ENCODE data around the gene SLC6A17. TPM values are rescaled to one million over a fixed set of nuclear protein-coding genes. Genes with fewer than 3 reads are reported as not detected.

The SLC6A17 gene
- total RNA-seq, 1 donor from 2014 or later, result 46.1 TPM

DNA sequence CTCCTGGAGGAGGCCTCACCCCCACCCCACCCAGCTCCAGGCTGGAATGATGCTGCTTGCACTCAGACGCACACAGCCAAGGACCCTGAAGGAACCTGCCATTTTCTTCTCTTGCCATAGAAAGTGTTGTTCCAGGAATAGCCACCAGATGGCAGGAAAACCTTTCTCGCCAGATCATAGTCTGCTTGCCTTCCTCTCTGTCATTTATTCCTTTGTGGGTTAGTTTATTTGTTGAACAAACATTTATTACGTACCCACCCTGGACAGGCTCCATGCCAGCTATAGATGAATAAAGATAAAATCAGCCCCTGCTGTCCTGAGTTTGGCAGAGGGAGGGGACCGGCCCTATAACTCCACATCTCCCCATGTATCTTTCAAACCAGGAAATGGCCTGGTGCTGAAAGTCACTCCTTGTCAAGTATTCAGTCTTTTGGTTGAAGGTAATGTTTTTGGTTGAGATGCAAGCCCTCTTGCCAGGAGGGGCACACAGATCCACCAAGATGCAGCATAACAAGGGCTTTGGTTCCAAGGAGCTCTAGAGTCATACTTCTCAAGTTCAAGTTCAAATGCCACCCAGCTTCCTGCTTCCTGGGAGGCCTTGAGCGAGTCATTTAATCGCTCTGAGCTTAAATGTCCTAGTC, 52.8 kb downstream of the SLC6A17 start:
- H3K36me3 Mint-ChIP-seq (ENCODE audit: low read depth, unreplicated experiment), result peaks cover 4% of the 10 kb centered on the region
- TF ChIP-seq, protein P1, sequence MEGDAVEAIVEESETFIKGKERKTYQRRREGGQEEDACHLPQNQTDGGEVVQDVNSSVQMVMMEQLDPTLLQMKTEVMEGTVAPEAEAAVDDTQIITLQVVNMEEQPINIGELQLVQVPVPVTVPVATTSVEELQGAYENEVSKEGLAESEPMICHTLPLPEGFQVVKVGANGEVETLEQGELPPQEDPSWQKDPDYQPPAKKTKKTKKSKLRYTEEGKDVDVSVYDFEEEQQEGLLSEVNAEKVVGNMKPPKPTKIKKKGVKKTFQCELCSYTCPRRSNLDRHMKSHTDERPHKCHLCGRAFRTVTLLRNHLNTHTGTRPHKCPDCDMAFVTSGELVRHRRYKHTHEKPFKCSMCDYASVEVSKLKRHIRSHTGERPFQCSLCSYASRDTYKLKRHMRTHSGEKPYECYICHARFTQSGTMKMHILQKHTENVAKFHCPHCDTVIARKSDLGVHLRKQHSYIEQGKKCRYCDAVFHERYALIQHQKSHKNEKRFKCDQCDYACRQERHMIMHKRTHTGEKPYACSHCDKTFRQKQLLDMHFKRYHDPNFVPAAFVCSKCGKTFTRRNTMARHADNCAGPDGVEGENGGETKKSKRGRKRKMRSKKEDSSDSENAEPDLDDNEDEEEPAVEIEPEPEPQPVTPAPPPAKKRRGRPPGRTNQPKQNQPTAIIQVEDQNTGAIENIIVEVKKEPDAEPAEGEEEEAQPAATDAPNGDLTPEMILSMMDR (IDR thresholded peaks at IDR 0.05; ENCODE audit: unreplicated experiment), result peak; percentile 98
- H3K27me3 Mint-ChIP-seq (ENCODE audit: unreplicated experiment), result peaks cover 21% of the 10 kb centered on the region
- DNase-seq (ENCODE audit: low spot score), result peak; percentile 78
- peaks cover 13% of the 10 kb centered on the region for H3K4me1 Mint-ChIP-seq (ENCODE audit: unreplicated experiment)
- no peak overlapping the region for H3K27ac Mint-ChIP-seq (ENCODE audit: unreplicated experiment)
- no peak overlapping the region for H3K4me3 Mint-ChIP-seq (ENCODE audit: unreplicated experiment)
- no peaks in the 10 kb centered on the region for H3K9me3 Mint-ChIP-seq (ENCODE audit: unreplicated experiment)

DNA sequence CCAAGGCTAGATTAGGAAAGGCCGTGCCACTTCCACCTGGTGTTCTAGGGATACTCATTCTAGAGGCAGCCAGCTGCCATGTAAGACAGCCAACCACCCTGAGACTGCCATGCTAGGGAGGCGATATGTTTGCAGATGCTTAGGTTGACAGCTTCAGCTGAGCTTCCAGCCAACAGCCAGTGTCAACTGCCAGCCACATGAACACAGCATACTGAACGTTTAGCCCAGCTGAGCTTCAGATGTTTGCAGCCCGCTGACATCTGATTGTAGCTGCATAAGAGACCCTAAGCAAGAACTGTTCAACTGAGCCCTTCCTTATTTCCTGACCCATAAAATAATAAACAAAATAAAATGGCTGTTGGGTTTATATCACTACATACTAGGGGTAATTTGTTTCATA, 54.9 kb downstream of the SLC6A17 start:
- H3K4me3 Mint-ChIP-seq (ENCODE audit: unreplicated experiment), result no peak overlapping the region
- H3K36me3 Mint-ChIP-seq (ENCODE audit: low read depth, unreplicated experiment), result peaks cover 7% of the 10 kb centered on the region
- DNase-seq (ENCODE audit: low spot score), result no peak
- no peak overlapping the region for H3K27ac Mint-ChIP-seq (ENCODE audit: unreplicated experiment)
- H3K27me3 Mint-ChIP-seq (ENCODE audit: unreplicated experiment), result peaks cover 23% of the 10 kb centered on the region
- TF ChIP-seq, protein P1 (IDR thresholded peaks at IDR 0.05; ENCODE audit: unreplicated experiment), result no peak
- peaks cover 26% of the 10 kb centered on the region for H3K4me1 Mint-ChIP-seq (ENCODE audit: unreplicated experiment)
- no peaks in the 10 kb centered on the region for H3K9me3 Mint-ChIP-seq (ENCODE audit: unreplicated experiment)

DNA sequence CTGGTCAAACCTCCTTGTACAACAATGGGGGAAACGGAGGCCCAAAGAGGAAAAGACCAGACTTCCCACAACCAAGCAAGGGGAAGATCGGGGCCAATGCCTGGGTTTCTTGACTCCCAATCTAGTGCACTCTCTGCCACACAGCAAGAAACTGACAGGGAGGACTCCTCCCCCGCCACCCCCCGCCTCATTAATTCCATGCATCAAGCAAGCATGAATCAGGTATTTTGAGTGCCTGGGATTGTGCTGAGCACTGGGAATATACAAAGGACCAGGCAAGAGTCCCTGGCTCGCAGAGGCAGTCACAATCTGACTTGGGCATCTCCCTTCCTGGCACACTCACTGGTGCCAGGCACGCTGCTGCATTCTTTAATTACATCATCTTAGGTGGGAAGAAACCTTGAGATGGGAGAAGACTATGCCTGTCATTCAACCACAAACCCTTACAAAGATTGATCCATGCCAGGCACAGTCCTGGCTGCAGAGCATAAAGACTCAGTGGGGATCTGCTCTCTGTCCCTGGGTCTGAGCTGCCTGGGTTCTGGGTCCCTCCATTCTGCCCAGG, 55.4 kb downstream of the SLC6A17 start:
- DNase-seq (ENCODE audit: low spot score), result no peak
- TF ChIP-seq, protein P1 (IDR thresholded peaks at IDR 0.05; ENCODE audit: unreplicated experiment), result no peak
- Mint-ChIP-seq H3K4me1 (ENCODE audit: unreplicated experiment) (peaks cover 26% of the 10 kb centered on the region), H3K4me3 (ENCODE audit: unreplicated experiment) (no peak overlapping the region), H3K27me3 (ENCODE audit: unreplicated experiment) (peaks cover 23% of the 10 kb centered on the region), H3K9me3 (ENCODE audit: unreplicated experiment) (no peaks in the 10 kb centered on the region), H3K36me3 (ENCODE audit: low read depth, unreplicated experiment) (peaks cover 7% of the 10 kb centered on the region), H3K27ac (ENCODE audit: unreplicated experiment) (no peak overlapping the region)

DNA sequence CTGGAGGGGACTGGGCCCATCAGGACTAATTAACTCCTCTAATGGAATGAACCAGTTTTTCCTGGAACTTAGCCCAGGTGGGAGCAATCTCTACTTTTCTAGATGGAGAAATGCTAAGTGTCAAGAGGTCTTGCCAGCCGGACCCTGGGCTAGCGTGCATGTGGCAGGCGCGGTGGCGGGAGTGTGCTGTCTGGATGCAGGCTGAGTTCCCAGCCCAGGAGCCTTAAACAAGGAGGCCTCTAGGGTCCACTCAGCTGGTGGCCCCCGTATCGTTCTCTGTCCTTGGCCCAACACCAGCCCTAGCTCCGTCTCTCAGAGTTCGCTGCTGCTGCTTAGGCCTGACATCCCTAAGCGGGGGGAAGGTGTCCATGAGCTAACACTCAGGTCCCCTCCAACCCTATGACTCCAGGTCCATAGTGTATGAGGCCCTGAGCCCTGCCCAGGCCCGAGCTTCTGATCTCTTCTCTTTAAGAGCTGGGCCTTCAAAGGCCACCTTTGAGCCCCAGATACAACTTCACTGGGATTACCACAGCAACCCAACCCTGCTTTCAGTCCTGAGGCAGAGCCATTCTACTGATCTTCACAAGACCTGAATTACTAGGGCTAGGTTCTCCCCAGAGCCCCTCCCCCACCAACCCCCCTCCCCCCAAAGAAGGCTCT, 56.1 kb downstream of the SLC6A17 start:
- peaks cover 26% of the 10 kb centered on the region for H3K4me1 Mint-ChIP-seq (ENCODE audit: unreplicated experiment)
- H3K36me3 Mint-ChIP-seq (ENCODE audit: low read depth, unreplicated experiment), result peaks cover 7% of the 10 kb centered on the region
- TF ChIP-seq, protein P1 (IDR thresholded peaks at IDR 0.05; ENCODE audit: unreplicated experiment), result no peak
- H3K9me3 Mint-ChIP-seq (ENCODE audit: unreplicated experiment), result no peaks in the 10 kb centered on the region
- peaks cover 23% of the 10 kb centered on the region for H3K27me3 Mint-ChIP-seq (ENCODE audit: unreplicated experiment)
- DNase-seq (ENCODE audit: low spot score), result no peak
- H3K4me3 Mint-ChIP-seq (ENCODE audit: unreplicated experiment), result no peak overlapping the region
- H3K27ac Mint-ChIP-seq (ENCODE audit: unreplicated experiment), result no peak overlapping the region

DNA sequence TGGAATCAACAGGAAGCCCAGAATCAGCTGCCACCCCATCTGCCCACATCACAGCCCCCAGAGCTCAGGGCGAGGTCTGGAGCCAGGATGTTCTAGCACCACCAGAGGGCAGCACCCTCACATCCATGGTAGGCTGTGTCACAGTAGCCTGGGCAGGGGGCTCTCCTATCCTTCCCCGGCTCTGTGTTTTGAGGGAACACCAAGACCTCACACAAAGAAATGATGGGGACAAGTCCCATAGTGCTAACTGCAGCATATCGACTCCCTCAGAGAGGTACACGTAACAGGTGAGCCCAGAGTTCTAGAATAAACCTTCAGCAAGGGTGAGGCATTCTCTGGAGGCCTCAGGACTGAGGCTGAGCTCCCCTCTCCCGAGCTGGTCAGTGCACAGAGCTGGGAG, 57.5 kb downstream of the SLC6A17 start:
- DNase-seq (ENCODE audit: low spot score), result peak; percentile 82
- Mint-ChIP-seq H3K4me3 (ENCODE audit: unreplicated experiment) (no peak overlapping the region), H3K4me1 (ENCODE audit: unreplicated experiment) (peaks cover 32% of the 10 kb centered on the region), H3K36me3 (ENCODE audit: low read depth, unreplicated experiment) (peaks cover 7% of the 10 kb centered on the region), H3K9me3 (ENCODE audit: unreplicated experiment) (no peaks in the 10 kb centered on the region), H3K27ac (ENCODE audit: unreplicated experiment) (no peak overlapping the region), H3K27me3 (ENCODE audit: unreplicated experiment) (peaks cover 16% of the 10 kb centered on the region)
- TF ChIP-seq, protein P1 (IDR thresholded peaks at IDR 0.05; ENCODE audit: unreplicated experiment), result peak; percentile 76

Data from endothelial cell (in vitro differentiated cells).